Cerebellar nuclear complex (tissue), 1 donor: ENCODE measurements around the gene FXYD4.
"Not testable (repeated sequence)": the region's sequence is repeated elsewhere in the genome, so short reads cannot be mapped to it uniquely, and the experiment has no call there.

Experiments
- DNase-seq, 2 experiments: peaks; one replicate each; lab custom pipeline; 2025; lab: John Stamatoyannopoulos, UW

The FXYD4 gene

GRCh38 chr10:43376046-43376635 lies 4.7 kb downstream of the FXYD4 start:
- no peak for DNase-seq

GRCh38 chr10:43376828-43377423 lies 5.5 kb downstream of the FXYD4 start:
- no peak for DNase-seq

- no peak for DNase-seq
Measured at GRCh38 chr10:43377424-43377883, 6.0 kb downstream of the FXYD4 start.

GRCh38 chr10:43380610-43381222 lies 9.3 kb downstream of the FXYD4 start:
- DNase-seq = no peak

GRCh38 chr10:43383204-43383971 lies 12.0 kb downstream of the FXYD4 start:
- no peak for DNase-seq

GRCh38 chr10:43384252-43385221 lies 13.1 kb downstream of the FXYD4 start:
- no peak for DNase-seq

- no peak for DNase-seq
Measured at GRCh38 chr10:43385412-43386004, 14.1 kb downstream of the FXYD4 start.

GRCh38 chr10:43386549-43386948 lies 15.1 kb downstream of the FXYD4 start:
- DNase-seq = no peak

- DNase-seq = no peak
Measured at GRCh38 chr10:43386981-43387677, 15.7 kb downstream of the FXYD4 start.

- no peak for DNase-seq
Measured at GRCh38 chr10:43387678-43388032, 16.2 kb downstream of the FXYD4 start.

- DNase-seq = no peak
Measured at GRCh38 chr10:43389867-43390266, 18.4 kb downstream of the FXYD4 start.

- DNase-seq = no peak
Measured at GRCh38 chr10:43390333-43390732, 18.9 kb downstream of the FXYD4 start.

- DNase-seq = no peak
Measured at GRCh38 chr10:43390759-43391158, 19.3 kb downstream of the FXYD4 start.

GRCh38 chr10:43391496-43391895 lies 20.1 kb downstream of the FXYD4 start:
- DNase-seq = no peak

- no peak for DNase-seq
Measured at GRCh38 chr10:43392748-43393147, 21.3 kb downstream of the FXYD4 start.

- not testable (repeated sequence) for DNase-seq
Measured at GRCh38 chr10:43393186-43393585, 21.8 kb downstream of the FXYD4 start.

GRCh38 chr10:43393606-43394360 lies 22.3 kb downstream of the FXYD4 start:
- DNase-seq = no peak

GRCh38 chr10:43394868-43395267 lies 23.4 kb downstream of the FXYD4 start:
- DNase-seq = no peak

GRCh38 chr10:43395571-43396060 lies 24.2 kb downstream of the FXYD4 start:
- DNase-seq = no peak
